Measurements from ENCODE around the gene REG1B.

Gene REG1B

GRCh38 chr2:79087785-79088364, at the start of gene REG1B:
Gene REG1B (minus strand): TSS chr2:79087993. CDS start chr2:79087612, 381 bp downstream.
- DNase-seq, result no peak

GRCh38 chr2:79131687-79132086, 43.9 kb upstream of the REG1B start:
- no peak for DNase-seq

GRCh38 chr2:79129804-79130203, 42.0 kb upstream of the REG1B start:
- DNase-seq, result no peak

GRCh38 chr2:79129260-79129659, 41.5 kb upstream of the REG1B start:
- no peak for DNase-seq

GRCh38 chr2:79128406-79128805, 40.6 kb upstream of the REG1B start:
- no peak for DNase-seq

GRCh38 chr2:79125721-79125985, 37.9 kb upstream of the REG1B start:
- DNase-seq, result no peak

GRCh38 chr2:79124907-79125720, 37.3 kb upstream of the REG1B start:
- no peak for DNase-seq

GRCh38 chr2:79122676-79123075, 34.9 kb upstream of the REG1B start:
- DNase-seq, result no peak

GRCh38 chr2:79120194-79120713, 32.5 kb upstream of the REG1B start, which contains the start of gene REG1A:
Gene REG1A (plus strand): TSS chr2:79120488. CDS start chr2:79120862, 374 bp downstream.
- DNase-seq, result no peak

GRCh38 chr2:79116997-79117928, 29.5 kb upstream of the REG1B start:
- no peak for DNase-seq

- DNase-seq, result no peak
Observed at GRCh38 chr2:79114797-79115494, 27.2 kb upstream of the REG1B start.

- no peak for DNase-seq
Observed at GRCh38 chr2:79112269-79112668, 24.5 kb upstream of the REG1B start.

GRCh38 chr2:79105259-79105658, 17.5 kb upstream of the REG1B start:
- no peak for DNase-seq

GRCh38 chr2:79103214-79103613, 15.4 kb upstream of the REG1B start:
- no peak for DNase-seq

- DNase-seq, result no peak
Observed at GRCh38 chr2:79101024-79101423, 13.2 kb upstream of the REG1B start.

GRCh38 chr2:79100285-79100684, 12.5 kb upstream of the REG1B start:
- DNase-seq, result no peak

- no peak for DNase-seq
Observed at GRCh38 chr2:79099140-79099686, 11.4 kb upstream of the REG1B start.

GRCh38 chr2:79097843-79098242, 10.1 kb upstream of the REG1B start:
- no peak for DNase-seq

- no peak for DNase-seq
Observed at GRCh38 chr2:79090693-79091092, 2.9 kb upstream of the REG1B start.

GRCh38 chr2:79086255-79086654, 1.5 kb downstream of the REG1B start:
- no peak for DNase-seq

GRCh38 chr2:79085382-79085781, 2.4 kb downstream of the REG1B start:
- no peak for DNase-seq

GRCh38 chr2:79084495-79085135, 3.2 kb downstream of the REG1B start:
- DNase-seq, result no peak

Data from cortex of kidney (tissue), 1 donor.